GM19193 (cell line): Measurements from ENCODE around the gene FNBP1L.

ENCODE experiments used
- POLR2A ChIP-seq: IDR thresholded peaks from 4 replicates; pipeline ENCODE4 v1.6.1; 2011; ENCODE audit not compliant: insufficient read depth, insufficient read length; ENCODE audit errors: extremely low read depth

FNBP1L gene

DNA sequence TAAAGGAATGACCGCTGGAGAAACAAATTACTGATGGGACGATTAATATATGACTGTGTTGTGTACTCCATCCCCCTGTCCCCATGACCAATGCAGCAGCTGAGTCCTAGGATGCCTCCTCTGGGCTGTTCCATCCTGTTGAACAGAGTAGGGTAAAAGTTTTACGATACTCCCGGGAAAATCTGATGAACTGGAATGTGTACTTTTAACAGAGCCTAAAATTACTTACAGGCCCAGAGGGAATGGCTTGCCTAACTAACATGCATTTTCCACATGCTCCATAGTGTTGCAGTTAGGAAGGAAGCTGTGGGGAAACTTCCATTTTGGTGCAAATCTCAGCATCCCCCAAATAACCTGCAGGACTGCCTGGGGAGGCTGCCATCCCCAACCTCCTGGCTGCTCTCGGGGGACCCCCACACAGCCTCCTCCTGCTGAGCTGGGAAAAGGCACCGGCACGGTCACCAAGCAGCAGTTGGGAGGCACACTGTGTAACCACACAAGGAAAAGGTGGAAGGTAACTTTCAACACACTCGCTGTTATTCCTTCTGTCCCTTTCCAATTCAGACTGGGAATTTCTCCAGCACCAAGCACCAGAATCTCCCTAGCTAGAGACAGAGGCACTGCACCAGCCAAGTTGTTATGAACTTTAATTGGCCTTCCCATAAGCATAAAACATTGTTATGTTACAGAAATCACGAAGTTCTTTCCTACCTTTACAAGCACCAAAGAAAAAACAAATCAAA is 136.5 kb downstream of the FNBP1L start:
- TF ChIP-seq POLR2A, result no peak

DNA sequence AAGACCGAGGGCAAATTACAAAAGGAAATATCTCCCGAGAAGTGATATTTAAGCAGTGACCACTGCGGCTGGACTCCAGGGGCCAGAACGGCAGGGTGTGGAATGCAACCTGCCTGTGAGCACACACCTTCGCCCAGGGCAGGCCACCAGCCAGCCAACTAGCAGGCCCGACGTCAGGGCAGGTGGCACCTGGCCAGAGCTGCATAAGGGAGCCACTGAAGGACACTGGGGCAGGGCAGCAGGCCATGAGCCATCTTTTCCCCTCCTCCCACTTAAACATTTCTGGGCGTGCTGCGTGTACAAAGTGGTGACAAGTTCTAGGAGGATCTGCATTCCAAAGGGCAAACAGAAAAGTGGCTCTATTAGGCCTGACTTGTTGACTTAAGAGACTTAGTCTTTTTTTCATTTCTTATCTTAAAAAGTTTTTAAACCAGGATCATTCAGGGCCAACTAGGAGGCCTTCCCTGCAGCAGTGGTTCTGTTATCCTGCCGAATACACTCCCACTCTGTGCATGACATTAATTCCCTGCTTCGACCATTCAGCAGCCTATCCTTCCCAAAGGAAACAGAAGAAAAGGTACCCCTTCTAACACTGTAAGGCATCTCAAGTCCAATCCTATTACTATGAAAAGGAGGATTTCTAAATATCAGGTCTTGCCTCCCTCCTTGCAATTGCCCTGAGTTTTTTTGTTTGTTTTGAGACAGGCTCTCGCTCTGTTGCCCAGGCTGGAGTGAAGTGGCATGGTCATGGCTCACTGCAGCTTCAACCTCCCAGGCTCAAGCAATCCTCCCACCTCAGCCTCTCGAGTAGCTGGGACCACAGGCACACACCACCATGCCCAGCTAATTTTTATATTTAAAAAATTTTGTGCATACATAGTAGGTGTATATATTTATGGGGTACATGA is 137.4 kb downstream of the FNBP1L start:
- TF ChIP-seq POLR2A, result no peak

DNA sequence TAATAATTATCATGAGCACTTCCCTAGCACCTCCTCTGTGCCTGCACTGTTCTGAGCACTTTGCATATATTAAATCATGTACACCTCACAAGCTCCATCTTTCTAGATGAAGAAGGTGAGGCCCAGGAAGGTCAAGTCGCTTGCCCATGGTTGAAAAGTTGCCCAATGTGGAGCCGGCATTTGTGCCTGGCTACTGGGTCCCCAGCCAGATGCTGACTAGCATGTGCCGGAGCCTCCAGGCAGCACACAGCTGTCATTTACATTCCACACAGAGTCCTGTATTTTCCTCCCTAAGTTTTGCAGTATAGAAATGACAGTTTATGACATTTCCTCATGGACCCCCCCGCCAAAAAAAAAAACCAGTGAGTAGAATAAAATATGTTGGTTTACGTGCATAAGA is 139.4 kb downstream of the FNBP1L start:
- no peak for TF ChIP-seq POLR2A

DNA sequence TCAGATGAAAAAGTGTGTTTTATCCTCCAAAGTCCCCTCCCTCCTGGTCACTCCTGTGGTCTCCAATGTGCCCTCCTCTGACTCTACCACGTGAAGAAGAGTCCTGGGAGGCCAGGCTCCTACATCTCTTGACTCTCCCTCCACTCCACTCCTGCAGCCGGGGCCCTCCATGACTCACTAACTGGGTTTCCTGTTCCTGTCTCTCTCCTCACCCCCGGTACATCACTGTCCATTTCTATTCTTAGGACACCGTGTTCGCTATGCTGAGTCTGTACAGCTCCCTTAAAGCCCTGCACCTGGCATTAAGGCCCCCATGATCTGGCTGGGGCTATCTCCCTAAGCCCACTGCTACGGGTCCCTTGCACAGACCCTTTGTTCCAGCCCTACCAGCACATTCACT is 140.3 kb downstream of the FNBP1L start:
- no peak for TF ChIP-seq POLR2A

- no peak for TF ChIP-seq POLR2A
Observed at GRCh38 chr1:93588955-93589354, 141.0 kb downstream of the FNBP1L start.

GRCh38 chr1:93591676-93592550 is 144.0 kb downstream of the FNBP1L start:
- TF ChIP-seq POLR2A, result no peak

DNA sequence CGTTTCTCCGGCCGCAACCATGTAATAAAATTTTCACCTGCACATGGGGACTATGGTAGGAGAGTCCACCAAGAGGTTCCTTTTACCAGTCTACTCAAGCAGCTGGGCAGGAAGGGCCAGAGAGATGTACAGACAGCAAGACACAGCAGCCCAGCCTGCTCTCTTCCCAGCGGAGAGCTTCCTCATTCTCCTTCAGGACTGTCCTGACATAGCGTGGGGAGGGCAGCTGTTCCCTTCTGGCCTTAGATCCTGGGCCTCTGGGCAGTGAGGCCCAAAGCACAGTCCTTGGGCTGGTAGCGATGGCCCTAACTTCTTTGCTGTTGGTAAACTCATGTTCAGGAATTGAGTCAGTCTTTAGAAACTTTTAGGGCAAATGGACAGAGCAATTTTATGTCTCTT is 144.6 kb downstream of the FNBP1L start:
- no peak for TF ChIP-seq POLR2A

GRCh38 chr1:93593854-93594602 is 146.1 kb downstream of the FNBP1L start:
- no peak for TF ChIP-seq POLR2A

DNA sequence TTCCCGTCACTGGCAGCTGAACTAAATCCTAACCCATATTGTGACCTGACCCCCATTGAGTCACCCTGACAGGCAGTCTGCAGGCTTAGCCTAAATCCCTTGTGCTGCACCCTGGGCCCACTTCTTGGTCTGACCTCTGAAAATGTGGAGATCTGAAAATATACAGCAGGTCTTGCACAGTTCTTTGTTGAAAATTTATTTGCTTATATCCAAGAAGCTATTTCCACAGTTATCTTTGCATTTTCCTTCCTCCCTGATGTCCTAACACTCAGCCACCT is 146.6 kb downstream of the FNBP1L start:
- TF ChIP-seq POLR2A, result no peak

- TF ChIP-seq POLR2A, result no peak
Observed at GRCh38 chr1:93595266-93595665, 147.3 kb downstream of the FNBP1L start.

DNA sequence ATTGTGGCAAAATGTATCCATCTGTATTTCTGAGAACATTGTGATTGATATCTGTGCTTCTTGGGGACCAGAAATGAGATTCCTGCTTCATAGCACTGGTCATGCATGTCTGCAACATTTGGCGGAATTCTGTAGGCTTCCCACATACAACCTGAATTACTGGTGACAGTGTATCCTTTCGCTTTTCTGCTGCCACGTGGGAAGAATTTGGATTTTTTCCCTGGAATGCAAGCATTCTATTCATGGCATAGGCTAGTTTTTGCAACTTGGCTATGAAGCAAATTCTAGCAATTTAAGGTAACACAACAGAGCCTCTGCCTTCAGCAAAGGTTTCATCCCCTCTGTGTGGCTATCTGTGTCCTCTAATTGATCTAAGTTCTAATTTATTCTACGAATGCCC is 147.8 kb downstream of the FNBP1L start:
- no peak for TF ChIP-seq POLR2A

DNA sequence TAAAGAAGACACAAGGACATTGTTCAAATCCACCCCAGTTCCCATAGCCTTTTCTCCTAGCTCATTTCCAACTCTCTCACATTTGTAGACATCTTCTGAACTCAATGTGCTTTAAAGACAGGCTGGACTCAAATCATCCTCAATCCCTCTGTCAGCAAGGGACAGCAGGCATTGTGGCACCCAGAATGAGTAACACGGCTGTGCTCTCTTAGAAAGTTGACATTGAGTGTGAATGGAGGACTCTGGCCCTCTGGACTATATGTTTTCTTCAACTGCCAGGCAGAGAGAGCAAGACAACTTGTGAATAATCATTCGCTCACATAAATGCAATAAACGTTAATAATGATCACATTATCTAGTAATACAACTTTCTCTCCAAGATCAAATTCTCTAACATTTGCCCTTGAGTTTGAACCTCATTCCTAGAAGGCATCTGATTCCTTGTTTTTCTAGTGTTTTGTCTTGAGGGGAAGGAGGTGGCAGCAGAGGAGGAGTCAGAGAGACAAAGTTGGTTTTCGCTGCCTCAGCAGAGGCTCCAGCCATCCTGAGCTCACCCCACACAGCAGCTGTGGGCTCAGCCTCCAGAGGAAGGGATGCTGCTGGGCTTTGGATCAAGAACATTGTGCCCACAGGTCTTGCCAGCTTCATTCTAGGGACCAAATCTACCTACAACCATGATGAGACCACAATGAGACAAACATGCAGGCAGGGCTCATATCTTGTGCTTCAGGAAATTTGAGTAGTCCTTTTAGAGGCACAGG is 148.6 kb downstream of the FNBP1L start:
- TF ChIP-seq POLR2A, result no peak

DNA sequence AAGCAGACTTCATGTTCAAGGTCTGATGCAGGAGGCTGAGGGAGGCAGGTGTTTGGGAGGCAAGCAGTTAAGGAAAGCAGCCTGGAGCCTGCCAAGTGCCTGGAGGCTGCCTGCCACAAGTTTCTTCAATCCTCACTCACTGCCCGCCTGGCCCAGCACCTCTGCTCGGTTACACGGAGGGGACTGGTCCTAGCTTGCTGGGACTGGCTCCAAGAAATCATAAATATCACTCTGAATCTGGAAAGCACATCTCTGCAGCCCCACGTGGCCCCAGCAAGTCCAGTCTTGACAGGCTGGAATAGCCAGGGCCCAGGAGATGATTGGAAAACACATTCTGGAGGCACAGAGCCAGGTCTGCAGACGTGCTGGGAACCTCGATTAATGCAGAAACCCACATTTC is 149.8 kb downstream of the FNBP1L start:
- TF ChIP-seq POLR2A, result no peak

DNA sequence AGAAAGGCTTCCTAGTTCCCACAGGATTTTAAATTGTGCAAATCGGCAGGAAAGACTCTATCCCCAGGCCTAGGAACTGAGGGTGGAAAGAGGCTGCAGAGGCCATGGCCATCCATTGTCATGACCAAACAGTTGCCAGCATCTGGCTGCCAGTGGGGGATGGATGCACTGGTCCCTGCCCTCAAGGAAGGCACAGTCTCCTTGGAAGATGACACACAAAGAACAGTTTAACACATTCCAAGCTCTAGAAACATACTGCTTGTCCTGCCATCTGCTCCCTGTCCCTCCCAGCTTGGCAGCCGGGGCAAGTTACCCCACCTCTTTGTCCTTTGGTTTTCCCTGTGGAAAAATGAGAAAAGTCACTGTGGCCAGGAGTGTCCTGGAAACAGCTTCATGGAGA is 150.5 kb downstream of the FNBP1L start:
- TF ChIP-seq POLR2A, result no peak
